OCI-LY1 (cell line): ENCODE measurements around the gene CHSY1.

Source experiments
- H2AFZ ChIP-seq: fragments of 200-600 bp; sonication (generic), shearing (Covaris generic); 2 replicates; pipeline ENCODE4 v1.6.0; 2014; ENCODE audit warnings: antibody characterized with exemption, mild to moderate bottlenecking, low read length
- H3F3A ChIP-seq: fragments of 200-600 bp; sonication (generic), shearing (Covaris generic); 2 replicates; pipeline ENCODE4 v1.6.0; 2014; ENCODE audit warnings: mild to moderate bottlenecking, antibody characterized with exemption, low read length, moderate library complexity; ENCODE audit not compliant: insufficient read depth
- H3K27ac ChIP-seq: fragments of 200-600 bp; sonication (generic); 2 replicates; pipeline ENCODE4 v1.5.1; 2014; ENCODE audit warnings: low read length, mixed run types, mild to moderate bottlenecking, low read depth; ENCODE audit not compliant: poor library complexity, severe bottlenecking
- H3K27me3 ChIP-seq: fragments of 200-600 bp; sonication (generic); 2 replicates; pipeline ENCODE4 v1.6.0; 2014; ENCODE audit warnings: antibody characterized with exemption, mild to moderate bottlenecking, low read length, moderate library complexity; ENCODE audit not compliant: insufficient read depth
- H3K36me3 ChIP-seq: fragments of 200-600 bp; sonication (generic); 2 replicates; pipeline ENCODE4 v1.6.1; 2014; ENCODE audit warnings: mild to moderate bottlenecking, antibody characterized with exemption, low read length, moderate library complexity, mixed read lengths; ENCODE audit not compliant: insufficient read depth
- H3K4me1 ChIP-seq: fragments of 200-600 bp; sonication (generic); 2 replicates; pipeline ENCODE4 v1.5.1; 2014; ENCODE audit warnings: mild to moderate bottlenecking, low read length, moderate library complexity; ENCODE audit not compliant: insufficient read depth, severe bottlenecking
- H3K4me2 ChIP-seq: fragments of 200-600 bp; sonication (generic), shearing (Covaris generic); 2 replicates; pipeline ENCODE4 v1.6.1; 2014; ENCODE audit warnings: low read length
- H3K4me3 ChIP-seq: fragments of 200-600 bp; sonication (generic); 2 replicates; pipeline ENCODE4 v1.5.1; 2014; ENCODE audit warnings: low read length, low read depth, mild to moderate bottlenecking, mixed read lengths; ENCODE audit not compliant: poor library complexity, severe bottlenecking
- H3K79me2 ChIP-seq: fragments of 200-600 bp; shearing (Covaris generic); 2 replicates; pipeline ENCODE4 v1.6.1; 2016; ENCODE audit warnings: mixed run types, low read length, mixed read lengths; ENCODE audit not compliant: insufficient read depth
- H3K9ac ChIP-seq: fragments of 200-600 bp; sonication (generic), shearing (Covaris generic); 2 replicates; pipeline ENCODE4 v1.6.1; 2014; ENCODE audit warnings: mild to moderate bottlenecking, low read length, mixed read lengths
- H3K9me2 ChIP-seq: fragments of 200-600 bp; sonication (generic), shearing (Covaris generic); 2 replicates; pipeline ENCODE4 v1.6.1; 2014; ENCODE audit warnings: low read depth, mild to moderate bottlenecking, low read length, mixed read lengths
- H3K9me3 ChIP-seq: fragments of 200-600 bp; shearing (Covaris generic); 2 replicates; pipeline ENCODE4 v1.6.1; 2014; ENCODE audit warnings: low read length, mixed read lengths
- H4K20me1 ChIP-seq: fragments of 200-600 bp; sonication (generic), shearing (Covaris generic); 2 replicates; pipeline ENCODE4 v1.6.0; 2016; ENCODE audit warnings: mild to moderate bottlenecking, low read length; ENCODE audit not compliant: insufficient read depth
- EZH2 ChIP-seq: fragments of 200-600 bp; sonication (generic), shearing (Covaris generic); IDR thresholded peaks from 2 replicates; pipeline ENCODE4 v1.8.0; 2017; ENCODE audit warnings: borderline replicate concordance, mixed run types, mild to moderate bottlenecking, antibody characterized with exemption, low read length, moderate library complexity, mixed read lengths
- TF ChIP-seq, protein P1 (sequence below): fragments of 200-600 bp; sonication (generic), shearing (Covaris generic); IDR thresholded peaks from 2 replicates; pipeline ENCODE4 v1.5.1; 2017; ENCODE audit warnings: mild to moderate bottlenecking, antibody characterized with exemption, low read length, moderate library complexity, mixed read lengths

Gene CHSY1

DNA sequence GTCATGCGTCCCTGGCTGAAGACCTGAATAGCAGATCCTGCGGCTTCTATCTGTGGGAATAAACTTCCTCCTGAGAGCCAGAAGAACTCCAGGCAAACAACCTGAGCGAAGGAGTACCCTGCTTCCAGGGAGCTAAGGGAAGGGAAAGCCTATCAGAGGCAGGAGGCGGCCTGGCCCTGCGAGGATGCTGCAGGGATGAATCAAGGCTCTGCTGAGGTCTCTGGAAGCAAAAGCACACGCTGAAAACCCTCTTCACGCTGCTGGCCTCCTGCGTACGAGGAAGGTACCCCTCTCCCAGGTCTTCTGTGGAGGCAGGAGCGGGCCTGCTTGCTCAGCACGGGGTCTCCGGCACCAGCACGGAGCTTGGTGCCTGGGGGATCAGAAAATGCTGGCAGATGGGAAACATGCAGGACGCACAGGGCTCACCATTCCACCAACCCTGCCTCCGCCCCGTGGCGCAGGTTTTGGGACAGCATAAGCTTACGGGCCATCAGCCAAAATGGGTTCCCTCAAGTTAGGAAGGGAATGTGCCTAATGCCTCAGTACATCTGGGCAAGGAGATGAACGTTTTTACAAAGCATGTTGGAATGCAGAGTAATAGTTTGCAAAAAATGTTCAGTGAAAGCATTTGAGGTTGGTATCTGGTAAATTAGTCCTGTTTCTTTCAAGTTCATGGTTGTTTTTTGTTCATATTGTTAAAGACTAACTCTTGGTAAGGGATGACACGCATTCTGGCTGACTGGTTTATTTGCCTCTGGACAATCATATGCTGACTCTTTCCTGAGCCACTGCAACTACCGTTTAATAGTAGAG is 72.3 kb downstream of the CHSY1 start:
- no peaks in the 10 kb centered on the region for H3K27me3 ChIP-seq
- no peaks in the 10 kb centered on the region for H3K9me3 ChIP-seq
- no peak overlapping the region for H3K4me2 ChIP-seq
- H4K20me1 ChIP-seq, result no peaks in the 10 kb centered on the region
- H3K79me2 ChIP-seq, result no peaks in the 10 kb centered on the region
- no peak for TF ChIP-seq EZH2
- TF ChIP-seq, protein P1, sequence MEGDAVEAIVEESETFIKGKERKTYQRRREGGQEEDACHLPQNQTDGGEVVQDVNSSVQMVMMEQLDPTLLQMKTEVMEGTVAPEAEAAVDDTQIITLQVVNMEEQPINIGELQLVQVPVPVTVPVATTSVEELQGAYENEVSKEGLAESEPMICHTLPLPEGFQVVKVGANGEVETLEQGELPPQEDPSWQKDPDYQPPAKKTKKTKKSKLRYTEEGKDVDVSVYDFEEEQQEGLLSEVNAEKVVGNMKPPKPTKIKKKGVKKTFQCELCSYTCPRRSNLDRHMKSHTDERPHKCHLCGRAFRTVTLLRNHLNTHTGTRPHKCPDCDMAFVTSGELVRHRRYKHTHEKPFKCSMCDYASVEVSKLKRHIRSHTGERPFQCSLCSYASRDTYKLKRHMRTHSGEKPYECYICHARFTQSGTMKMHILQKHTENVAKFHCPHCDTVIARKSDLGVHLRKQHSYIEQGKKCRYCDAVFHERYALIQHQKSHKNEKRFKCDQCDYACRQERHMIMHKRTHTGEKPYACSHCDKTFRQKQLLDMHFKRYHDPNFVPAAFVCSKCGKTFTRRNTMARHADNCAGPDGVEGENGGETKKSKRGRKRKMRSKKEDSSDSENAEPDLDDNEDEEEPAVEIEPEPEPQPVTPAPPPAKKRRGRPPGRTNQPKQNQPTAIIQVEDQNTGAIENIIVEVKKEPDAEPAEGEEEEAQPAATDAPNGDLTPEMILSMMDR, result no peak
- H3F3A ChIP-seq, result no peaks in the 10 kb centered on the region
- H3K36me3 ChIP-seq, result peaks cover 14% of the 10 kb centered on the region
- H3K9me2 ChIP-seq, result no peaks in the 10 kb centered on the region
- no peak overlapping the region for H2AFZ ChIP-seq
- H3K9ac ChIP-seq, result no peak overlapping the region
- H3K4me1 ChIP-seq, result no peaks in the 10 kb centered on the region
- H3K27ac ChIP-seq, result no peak overlapping the region
- H3K4me3 ChIP-seq, result no peak overlapping the region

GRCh38 chr15:101178931-101179330 is 72.9 kb downstream of the CHSY1 start:
- Histone ChIP-seq H3F3A (no peaks in the 10 kb centered on the region), H3K4me2 (no peak overlapping the region), H3K4me3 (no peak overlapping the region), H3K27ac (no peak overlapping the region), H3K36me3 (peaks cover 14% of the 10 kb centered on the region), H3K27me3 (no peaks in the 10 kb centered on the region), H3K79me2 (no peaks in the 10 kb centered on the region), H4K20me1 (no peaks in the 10 kb centered on the region), H3K9ac (no peak overlapping the region), H3K9me2 (no peaks in the 10 kb centered on the region), H2AFZ (no peak overlapping the region), H3K9me3 (no peaks in the 10 kb centered on the region), H3K4me1 (no peaks in the 10 kb centered on the region)
- no peak for TF ChIP-seq EZH2
- TF ChIP-seq, protein P1, result no peak

- peaks cover 14% of the 10 kb centered on the region for H3K36me3 ChIP-seq
- no peaks in the 10 kb centered on the region for H3K9me3 ChIP-seq
- no peaks in the 10 kb centered on the region for H3K9me2 ChIP-seq
- no peaks in the 10 kb centered on the region for H3K79me2 ChIP-seq
- H3K4me1 ChIP-seq, result no peaks in the 10 kb centered on the region
- no peak overlapping the region for H3K9ac ChIP-seq
- no peak overlapping the region for H3K4me2 ChIP-seq
- H2AFZ ChIP-seq, result no peak overlapping the region
- H3K4me3 ChIP-seq, result no peak overlapping the region
- no peaks in the 10 kb centered on the region for H4K20me1 ChIP-seq
- no peak overlapping the region for H3K27ac ChIP-seq
- H3F3A ChIP-seq, result no peaks in the 10 kb centered on the region
- H3K27me3 ChIP-seq, result no peaks in the 10 kb centered on the region
- no peak for TF ChIP-seq EZH2
- TF ChIP-seq, protein P1, result no peak
Observed at GRCh38 chr15:101178479-101178878, 73.4 kb downstream of the CHSY1 start.
